Memory B cell (primary cell): ENCODE measurements around the gene CRIP1.

Source experiments
- ATAC-seq: fragments of 150-1000 bp; cut with Tn5 transposase; 2 replicates; pipeline ENCODE4 v1.10.0; 2021; ENCODE audit warnings: low read depth, mild to moderate bottlenecking, moderate library complexity
- DNase-seq, 2 donors: peaks; one replicate each; pipeline ENCODE4 v3.0.0; 2022; ENCODE audit warnings: low spot score in 2 of 2
- H3K27ac Mint-ChIP-seq: one replicate; pipeline ENCODE4 v1.8.0; 2022; ENCODE audit warnings: mild to moderate bottlenecking, moderate library complexity, mixed read lengths
- H3K27me3 Mint-ChIP-seq: one replicate; pipeline ENCODE4 v1.8.0; 2022; ENCODE audit warnings: mixed read lengths
- H3K36me3 Mint-ChIP-seq: one replicate; pipeline ENCODE4 v1.8.0; 2022; ENCODE audit warnings: mild to moderate bottlenecking, mixed read lengths
- H3K4me1 Mint-ChIP-seq: one replicate; pipeline ENCODE4 v1.8.0; 2022; ENCODE audit warnings: mixed read lengths
- H3K4me3 Mint-ChIP-seq: one replicate; pipeline ENCODE4 v1.8.0; 2022; ENCODE audit warnings: mild to moderate bottlenecking, moderate library complexity, mixed read lengths
- H3K9me3 Mint-ChIP-seq: one replicate; pipeline ENCODE4 v1.8.0; 2022; ENCODE audit warnings: mixed read lengths

CRIP1 gene

GRCh38 chr14:105503935-105504692 lies 17.4 kb downstream of the CRIP1 start:
- DNase-seq (no peak), ATAC-seq (no peak)
- H3K36me3 Mint-ChIP-seq: peaks cover 2% of the 10 kb centered on the region
- H3K27ac Mint-ChIP-seq: no peak overlapping the region
- H3K4me1 Mint-ChIP-seq: peaks cover 3% of the 10 kb centered on the region
- H3K4me3 Mint-ChIP-seq: no peak overlapping the region
- peaks cover 15% of the 10 kb centered on the region for H3K27me3 Mint-ChIP-seq
- H3K9me3 Mint-ChIP-seq: no peaks in the 10 kb centered on the region

GRCh38 chr14:105505101-105505500 lies 18.4 kb downstream of the CRIP1 start:
- Mint-ChIP-seq H3K9me3 (no peaks in the 10 kb centered on the region), H3K27me3 (peaks cover 15% of the 10 kb centered on the region), H3K4me3 (no peak overlapping the region), H3K36me3 (peaks cover 2% of the 10 kb centered on the region), H3K27ac (no peak overlapping the region), H3K4me1 (peaks cover 3% of the 10 kb centered on the region)
- no peak for DNase-seq
- no peak for ATAC-seq

- H3K36me3 Mint-ChIP-seq: peaks cover 2% of the 10 kb centered on the region
- H3K27ac Mint-ChIP-seq: no peak overlapping the region
- no peaks in the 10 kb centered on the region for H3K9me3 Mint-ChIP-seq
- ATAC-seq: no peak
- no peak for DNase-seq
- peaks cover 23% of the 10 kb centered on the region for H3K27me3 Mint-ChIP-seq
- no peak overlapping the region for H3K4me3 Mint-ChIP-seq
- peaks cover 5% of the 10 kb centered on the region for H3K4me1 Mint-ChIP-seq
Measured at GRCh38 chr14:105507247-105507646, 20.6 kb downstream of the CRIP1 start.

GRCh38 chr14:105508069-105508468 lies 21.4 kb downstream of the CRIP1 start:
- H3K4me3 Mint-ChIP-seq: no peak overlapping the region
- no peak for DNase-seq
- no peak for ATAC-seq
- no peaks in the 10 kb centered on the region for H3K9me3 Mint-ChIP-seq
- H3K27ac Mint-ChIP-seq: no peak overlapping the region
- peaks cover 21% of the 10 kb centered on the region for H3K27me3 Mint-ChIP-seq
- peaks cover 2% of the 10 kb centered on the region for H3K36me3 Mint-ChIP-seq
- peaks cover 5% of the 10 kb centered on the region for H3K4me1 Mint-ChIP-seq

- DNase-seq (no peak), ATAC-seq (no peak)
- H3K9me3 Mint-ChIP-seq: no peaks in the 10 kb centered on the region
- H3K27me3 Mint-ChIP-seq: peaks cover 21% of the 10 kb centered on the region
- H3K36me3 Mint-ChIP-seq: peaks cover 2% of the 10 kb centered on the region
- H3K4me3 Mint-ChIP-seq: no peak overlapping the region
- no peak overlapping the region for H3K27ac Mint-ChIP-seq
- H3K4me1 Mint-ChIP-seq: peaks cover 5% of the 10 kb centered on the region
Measured at GRCh38 chr14:105508601-105509000, 21.9 kb downstream of the CRIP1 start.

- Mint-ChIP-seq H3K27me3 (peaks cover 24% of the 10 kb centered on the region), H3K36me3 (no peaks in the 10 kb centered on the region), H3K4me1 (peaks cover 6% of the 10 kb centered on the region), H3K4me3 (no peak overlapping the region), H3K9me3 (peaks cover 1% of the 10 kb centered on the region), H3K27ac (no peak overlapping the region)
- DNase-seq: no peak
- no peak for ATAC-seq
Measured at GRCh38 chr14:105517096-105517495, 30.4 kb downstream of the CRIP1 start.

- DNase-seq (no peak), ATAC-seq (no peak)
- no peak overlapping the region for H3K27ac Mint-ChIP-seq
- H3K4me1 Mint-ChIP-seq: peaks cover 6% of the 10 kb centered on the region
- H3K27me3 Mint-ChIP-seq: peaks cover 17% of the 10 kb centered on the region
- H3K4me3 Mint-ChIP-seq: no peak overlapping the region
- H3K9me3 Mint-ChIP-seq: no peaks in the 10 kb centered on the region
- H3K36me3 Mint-ChIP-seq: no peaks in the 10 kb centered on the region
Measured at GRCh38 chr14:105519946-105520698, 33.4 kb downstream of the CRIP1 start.

GRCh38 chr14:105525326-105525725 lies 38.6 kb downstream of the CRIP1 start:
- Mint-ChIP-seq H3K9me3 (no peaks in the 10 kb centered on the region), H3K4me3 (peak overlapping the region; percentile 50), H3K4me1 (peaks cover 25% of the 10 kb centered on the region), H3K27ac (no peak overlapping the region), H3K36me3 (no peaks in the 10 kb centered on the region), H3K27me3 (peaks cover 14% of the 10 kb centered on the region)
- DNase-seq (no peak), ATAC-seq (no peak)

- H3K9me3 Mint-ChIP-seq: no peaks in the 10 kb centered on the region
- H3K4me3 Mint-ChIP-seq: peak within 1 kb of the TSS; percentile 83
- ATAC-seq (peak; percentile 35), DNase-seq (peak in 1 of 2 donors; percentile 54)
- H3K27ac Mint-ChIP-seq: peak within 1 kb of the TSS; percentile 53
- H3K27me3 Mint-ChIP-seq: peaks cover 14% of the 10 kb centered on the region
- H3K4me1 Mint-ChIP-seq: peaks cover 30% of the 10 kb centered on the region
- H3K36me3 Mint-ChIP-seq: no peaks in the 10 kb centered on the region
Measured at GRCh38 chr14:105525861-105526775, 39.4 kb downstream of the CRIP1 start, which contains the start of gene TMEM121. TMEM121 (plus strand) TSS chr14:105526583; CDS start chr14:105528835, 2,252 bp downstream.

GRCh38 chr14:105526776-105527380 lies 40.2 kb downstream of the CRIP1 start:
- ATAC-seq (no peak), DNase-seq (peak in 1 of 2 donors; percentile 44)
- Mint-ChIP-seq H3K36me3 (no peaks in the 10 kb centered on the region), H3K9me3 (no peaks in the 10 kb centered on the region), H3K27me3 (peaks cover 11% of the 10 kb centered on the region), H3K27ac (peak overlapping the region; percentile 53), H3K4me1 (peaks cover 34% of the 10 kb centered on the region), H3K4me3 (peak overlapping the region; percentile 83)

GRCh38 chr14:105527381-105527825 lies 40.7 kb downstream of the CRIP1 start:
- Mint-ChIP-seq H3K27ac (peak overlapping the region; percentile 53), H3K4me1 (peaks cover 38% of the 10 kb centered on the region), H3K27me3 (peaks cover 10% of the 10 kb centered on the region), H3K9me3 (no peaks in the 10 kb centered on the region), H3K36me3 (no peaks in the 10 kb centered on the region), H3K4me3 (peak overlapping the region; percentile 83)
- no peak for DNase-seq
- no peak for ATAC-seq

GRCh38 chr14:105527826-105528585 lies 41.3 kb downstream of the CRIP1 start:
- peak overlapping the region; percentile 83 for H3K4me3 Mint-ChIP-seq
- DNase-seq: peak; percentile 85 to 90
- peak overlapping the region; percentile 53 for H3K27ac Mint-ChIP-seq
- peaks cover 44% of the 10 kb centered on the region for H3K4me1 Mint-ChIP-seq
- peaks cover 10% of the 10 kb centered on the region for H3K27me3 Mint-ChIP-seq
- ATAC-seq: peak; percentile 57
- no peaks in the 10 kb centered on the region for H3K9me3 Mint-ChIP-seq
- no peaks in the 10 kb centered on the region for H3K36me3 Mint-ChIP-seq
